NOMO-1 treated with dmso at 0.1 percent for 144 hours (cell line): ENCODE data around the gene PTPRO.

ENCODE experiments used
- DNase-seq: peaks from one replicate; lab custom pipeline; 2025; ENCODE audit not compliant: unreplicated experiment; lab: John Stamatoyannopoulos, UW

Gene PTPRO

GRCh38 chr12:15443611-15444010, 121.3 kb downstream of the PTPRO start:
- no peak for DNase-seq

- DNase-seq, result no peak
These were observed 122.2 kb downstream of the PTPRO start for GRCh38 chr12:15444523-15444922.

- no peak for DNase-seq
These were observed 124.5 kb downstream of the PTPRO start for GRCh38 chr12:15446807-15447206.

- peak; percentile 56 for DNase-seq
These were observed 131.3 kb downstream of the PTPRO start for GRCh38 chr12:15453613-15454012.

- DNase-seq, result no peak
These were observed 135.7 kb downstream of the PTPRO start for GRCh38 chr12:15458008-15458407.

GRCh38 chr12:15468911-15469310, 146.6 kb downstream of the PTPRO start:
- DNase-seq, result no peak

- DNase-seq, result no peak
These were observed 147.0 kb downstream of the PTPRO start for GRCh38 chr12:15469356-15469755.

- DNase-seq, result no peak
These were observed 149.7 kb downstream of the PTPRO start for GRCh38 chr12:15472036-15472435.

- no peak for DNase-seq
These were observed 152.5 kb downstream of the PTPRO start for GRCh38 chr12:15474766-15475165.

- DNase-seq, result no peak
These were observed 155.5 kb downstream of the PTPRO start for GRCh38 chr12:15477761-15478160.

- no peak for DNase-seq
These were observed 159.5 kb downstream of the PTPRO start for GRCh38 chr12:15481846-15482245.

- no peak for DNase-seq
These were observed 163.2 kb downstream of the PTPRO start for GRCh38 chr12:15485466-15485865.

GRCh38 chr12:15486859-15487258, 164.6 kb downstream of the PTPRO start:
- DNase-seq, result no peak

- DNase-seq, result no peak
These were observed 166.2 kb downstream of the PTPRO start for GRCh38 chr12:15488481-15488880.

GRCh38 chr12:15494329-15495046, 172.2 kb downstream of the PTPRO start:
- no peak for DNase-seq

GRCh38 chr12:15495746-15496145, 173.4 kb downstream of the PTPRO start:
- no peak for DNase-seq

- DNase-seq, result no peak
These were observed 174.4 kb downstream of the PTPRO start for GRCh38 chr12:15496738-15497137.

GRCh38 chr12:15497671-15498292, 175.5 kb downstream of the PTPRO start:
- DNase-seq, result no peak

GRCh38 chr12:15502211-15502610, 179.9 kb downstream of the PTPRO start:
- DNase-seq, result no peak

- DNase-seq, result no peak
These were observed 183.3 kb downstream of the PTPRO start for GRCh38 chr12:15505616-15506015.

GRCh38 chr12:15515010-15515409, 192.7 kb downstream of the PTPRO start:
- no peak for DNase-seq

GRCh38 chr12:15520083-15520482, 197.8 kb downstream of the PTPRO start:
- no peak for DNase-seq

GRCh38 chr12:15520844-15521243, 198.5 kb downstream of the PTPRO start:
- peak; percentile 30 for DNase-seq
